Panc1 (cell line): ENCODE results near the gene CNTN1. TPM values are rescaled to one million over a fixed set of nuclear protein-coding genes. Genes with fewer than 3 reads are reported as not detected.

Experiments used
- ATAC-seq: fragments of 200-7000 bp; cut with Tn5 transposase; 2 replicates; pipeline ENCODE4 v1.9.1; 2020; ENCODE audit warnings: mild to moderate bottlenecking, moderate library complexity
- BruUV-seq: library from RNA; stranded (reverse); fragments of 400-500 nt; replicated peaks from 2 replicates; lab custom pipeline; 2021; lab: Mats Ljungman, UMichigan
- CTCF ChIA-PET: fragments of 300-600 bp; sonication (Branson Sonifier 250); formaldehyde crosslinking; loops from one replicate; lab custom pipeline; 2022; ENCODE audit warnings: antibody characterized with exemption; lab: Charles Lee
- POLR2A ChIA-PET: fragments of 300-600 bp; sonication (Branson Sonifier 250); formaldehyde crosslinking; loops from one replicate; lab custom pipeline; 2022; ENCODE audit warnings: antibody characterized with exemption; lab: Charles Lee
- DNase-seq: peaks from one replicate; pipeline ENCODE4 v3.0.0-alpha.2; 2010; ENCODE audit warnings: low read depth, low spot score
- H3K27ac ChIP-seq: 2 replicates; pipeline ENCODE4 v1.5.1; 2011; ENCODE audit warnings: mild to moderate bottlenecking, low read length, inconsistent platforms
- H3K27me3 ChIP-seq: fragments of 200-500 bp; sonication (Bioruptor generic); 2 replicates; pipeline ENCODE4 v1.6.0; 2014; ENCODE audit warnings: low read length, inconsistent platforms; ENCODE audit not compliant: control insufficient read depth, insufficient read depth
- H3K36me3 ChIP-seq: fragments of 200-500 bp; sonication (Bioruptor generic); 2 replicates; pipeline ENCODE4 v1.5.1; 2014; ENCODE audit warnings: inconsistent platforms, mild to moderate bottlenecking, low read length, moderate library complexity; ENCODE audit not compliant: control insufficient read depth, insufficient read depth
- H3K4me1 ChIP-seq: 2 replicates; pipeline ENCODE4 v1.5.1; 2011; ENCODE audit warnings: inconsistent platforms, mild to moderate bottlenecking, low read length, moderate library complexity; ENCODE audit not compliant: control insufficient read depth, insufficient read depth
- H3K4me3 ChIP-seq, 2 experiments: 2 replicates each; pipeline ENCODE4 v1.5.1; 2011 to 2012; ENCODE audit warnings: low read depth in 2 of 2, low read length in 2 of 2, mild to moderate bottlenecking in 2 of 2, inconsistent platforms in 1 of 2, moderate library complexity in 1 of 2
- H3K9me3 ChIP-seq: fragments of 200-500 bp; sonication (Bioruptor generic); 2 replicates; pipeline ENCODE4 v1.5.1; 2014; ENCODE audit warnings: low read depth, mild to moderate bottlenecking, inconsistent platforms, low read length, moderate library complexity; ENCODE audit not compliant: control insufficient read depth, insufficient read depth
- CTCF ChIP-seq: fragments of 450-650 bp; IDR thresholded peaks from 2 replicates; pipeline ENCODE4 v1.5.1; 2017; ENCODE audit warnings: mild to moderate bottlenecking
- POLR2AphosphoS5 ChIP-seq: IDR thresholded peaks from 2 replicates; pipeline ENCODE4 v1.6.1; 2012; ENCODE audit warnings: mild to moderate bottlenecking, low read depth, low read length, moderate library complexity
- SIN3A ChIP-seq: IDR thresholded peaks from 2 replicates; pipeline ENCODE4 v1.6.1; 2012; ENCODE audit warnings: low read depth, mild to moderate bottlenecking, low read length, moderate library complexity, borderline replicate concordance; ENCODE audit not compliant: insufficient read depth
- TCF7L2 ChIP-seq: IDR thresholded peaks from 2 replicates; pipeline ENCODE4 v1.6.1; 2011; ENCODE audit warnings: mild to moderate bottlenecking, low read depth, low read length, inconsistent platforms
- in situ Hi-C: cut with HindIII; loops from 2 replicates; pipeline ENCODE4 v1.10.0; 2016; ENCODE audit warnings: low sequenced_read_pairs, low pct_unique_long_range_greater_than_20kb
- intact Hi-C: fragments of 100-400 bp; cut with micrococcal nuclease; formaldehyde crosslinking; loops from one replicate; pipeline ENCODE4 v1.10.0; 2022; ENCODE audit not compliant: unreplicated experiment
- total RNA-seq: library from RNA; stranded (reverse); gene quantifications from one replicate; pipeline ENCODE4 v1.2.1, GENCODE V29; 2021; ENCODE audit not compliant: unreplicated experiment
- TF ChIP-seq, protein P1 (sequence below), 2 experiments: IDR thresholded peaks; 2 replicates each; pipeline ENCODE4 v1.6.1; 2011 to 2012; ENCODE audit warnings: low read depth in 2 of 2, control low read depth in 1 of 2, low read length in 1 of 2, mild to moderate bottlenecking in 1 of 2, moderate library complexity in 1 of 2; ENCODE audit not compliant: insufficient read depth in 1 of 2

The CNTN1 gene
- total RNA-seq, 1 experiment from 2014 or later: not detected

GRCh38 chr12:41106315-41106714 lies 414.1 kb downstream of the CNTN1 start:
- no peak overlapping the region for H3K4me3 ChIP-seq
- in situ Hi-C loops: no loop called here
- H3K4me1 ChIP-seq: no peaks in the 10 kb centered on the region
- CTCF ChIA-PET: no interaction called here
- no TSS peak for BruUV-seq
- H3K27ac ChIP-seq: no peak overlapping the region
- no peaks in the 10 kb centered on the region for H3K36me3 ChIP-seq
- no peak for TF ChIP-seq SIN3A
- TF ChIP-seq CTCF: no peak
- TF ChIP-seq, protein P1, sequence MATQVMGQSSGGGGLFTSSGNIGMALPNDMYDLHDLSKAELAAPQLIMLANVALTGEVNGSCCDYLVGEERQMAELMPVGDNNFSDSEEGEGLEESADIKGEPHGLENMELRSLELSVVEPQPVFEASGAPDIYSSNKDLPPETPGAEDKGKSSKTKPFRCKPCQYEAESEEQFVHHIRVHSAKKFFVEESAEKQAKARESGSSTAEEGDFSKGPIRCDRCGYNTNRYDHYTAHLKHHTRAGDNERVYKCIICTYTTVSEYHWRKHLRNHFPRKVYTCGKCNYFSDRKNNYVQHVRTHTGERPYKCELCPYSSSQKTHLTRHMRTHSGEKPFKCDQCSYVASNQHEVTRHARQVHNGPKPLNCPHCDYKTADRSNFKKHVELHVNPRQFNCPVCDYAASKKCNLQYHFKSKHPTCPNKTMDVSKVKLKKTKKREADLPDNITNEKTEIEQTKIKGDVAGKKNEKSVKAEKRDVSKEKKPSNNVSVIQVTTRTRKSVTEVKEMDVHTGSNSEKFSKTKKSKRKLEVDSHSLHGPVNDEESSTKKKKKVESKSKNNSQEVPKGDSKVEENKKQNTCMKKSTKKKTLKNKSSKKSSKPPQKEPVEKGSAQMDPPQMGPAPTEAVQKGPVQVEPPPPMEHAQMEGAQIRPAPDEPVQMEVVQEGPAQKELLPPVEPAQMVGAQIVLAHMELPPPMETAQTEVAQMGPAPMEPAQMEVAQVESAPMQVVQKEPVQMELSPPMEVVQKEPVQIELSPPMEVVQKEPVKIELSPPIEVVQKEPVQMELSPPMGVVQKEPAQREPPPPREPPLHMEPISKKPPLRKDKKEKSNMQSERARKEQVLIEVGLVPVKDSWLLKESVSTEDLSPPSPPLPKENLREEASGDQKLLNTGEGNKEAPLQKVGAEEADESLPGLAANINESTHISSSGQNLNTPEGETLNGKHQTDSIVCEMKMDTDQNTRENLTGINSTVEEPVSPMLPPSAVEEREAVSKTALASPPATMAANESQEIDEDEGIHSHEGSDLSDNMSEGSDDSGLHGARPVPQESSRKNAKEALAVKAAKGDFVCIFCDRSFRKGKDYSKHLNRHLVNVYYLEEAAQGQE (IDR thresholded peaks at IDR 0.05; ENCODE audit: insufficient read depth in 1 of 2, low read depth in 2 of 2, low read length in 1 of 2): no peak
- no peak for TF ChIP-seq POLR2AphosphoS5
- no peak for TF ChIP-seq TCF7L2
- ATAC-seq (no peak), DNase-seq (no peak)
- no peaks in the 10 kb centered on the region for H3K27me3 ChIP-seq
- POLR2A ChIA-PET: no interaction called here
- intact Hi-C loops: no loop called here
- H3K9me3 ChIP-seq: no peaks in the 10 kb centered on the region

- Histone ChIP-seq H3K27ac (no peak overlapping the region), H3K27me3 (no peaks in the 10 kb centered on the region), H3K36me3 (no peaks in the 10 kb centered on the region), H3K4me1 (no peaks in the 10 kb centered on the region), H3K4me3 (no peak overlapping the region), H3K9me3 (no peaks in the 10 kb centered on the region)
- intact Hi-C loops: no loop called here
- BruUV-seq: no TSS peak
- ChIA-PET POLR2A (no interaction called here), CTCF (no interaction called here)
- DNase-seq: no peak
- TF ChIP-seq, protein P1 (IDR thresholded peaks at IDR 0.05; ENCODE audit: insufficient read depth in 1 of 2, low read depth in 2 of 2, low read length in 1 of 2): no peak
- no peak for TF ChIP-seq SIN3A
- TF ChIP-seq TCF7L2: no peak
- no peak for TF ChIP-seq POLR2AphosphoS5
- no peak for TF ChIP-seq CTCF
- in situ Hi-C loops: no loop called here
- ATAC-seq: no peak
Observed at GRCh38 chr12:41108032-41108431, 415.8 kb downstream of the CNTN1 start.
